ENCODE measurements around the gene SEBOX.

The SEBOX gene

GRCh38 chr17:28317966-28318758, 46.8 kb downstream of the SEBOX start:
- no peak for DNase-seq

- DNase-seq: no peak
Observed at GRCh38 chr17:28317099-28317965, 47.7 kb downstream of the SEBOX start.

- DNase-seq: no peak
Observed at GRCh38 chr17:28315846-28316705, 48.9 kb downstream of the SEBOX start.

- DNase-seq: no peak
Observed at GRCh38 chr17:28313841-28314240, 51.2 kb downstream of the SEBOX start.

All from CD4-positive, alpha-beta T cell treated with Interleukin-17A for 1 hour (primary cell).